Effector CD8-positive, alpha-beta T cell (primary cell): Measurements from ENCODE around the gene SMIM8.
"Not testable (repeated sequence)": the region's sequence is repeated elsewhere in the genome, so short reads cannot be mapped to it uniquely, and the experiment has no call there.

Experiments
- DNase-seq: peaks from one replicate; lab custom pipeline; 2025; lab: John Stamatoyannopoulos, UW
- total RNA-seq, 4 experiments: gene quantifications; one replicate each; lab custom pipeline; 2026; lab: John Stamatoyannopoulos, UW

The SMIM8 gene
- 4.9 to 14.3 (median 10.9) reads per million in 4 experiments for total RNA-seq

GRCh38 chr6:87322304-87323212 is at the start of gene SMIM8:
TSS of gene SMIM8 (plus strand) at chr6:87322588. CDS start at chr6:87337032, 14,444 bp downstream.
- DNase-seq = peak; percentile 74

GRCh38 chr6:87274660-87275274 is 47.6 kb upstream of the SMIM8 start:
- DNase-seq = no peak

GRCh38 chr6:87276624-87277023 is 45.8 kb upstream of the SMIM8 start:
- no peak for DNase-seq

- no peak for DNase-seq
Measured at GRCh38 chr6:87277123-87277522, 45.3 kb upstream of the SMIM8 start.

- no peak for DNase-seq
Measured at GRCh38 chr6:87279196-87279595, 43.2 kb upstream of the SMIM8 start.

- DNase-seq = no peak
Measured at GRCh38 chr6:87281426-87281825, 41.0 kb upstream of the SMIM8 start.

- DNase-seq = no peak
Measured at GRCh38 chr6:87282743-87283142, 39.6 kb upstream of the SMIM8 start.

GRCh38 chr6:87283461-87283860 is 38.9 kb upstream of the SMIM8 start:
- DNase-seq = no peak

GRCh38 chr6:87287251-87287650 is 35.1 kb upstream of the SMIM8 start:
- no peak for DNase-seq

- DNase-seq = no peak
Measured at GRCh38 chr6:87289571-87289970, 32.8 kb upstream of the SMIM8 start.

- DNase-seq = no peak
Measured at GRCh38 chr6:87291883-87292282, 30.5 kb upstream of the SMIM8 start.

GRCh38 chr6:87293526-87293925 is 28.9 kb upstream of the SMIM8 start:
- no peak for DNase-seq

GRCh38 chr6:87297119-87297518 is 25.3 kb upstream of the SMIM8 start:
- no peak for DNase-seq

- not testable (repeated sequence) for DNase-seq
Measured at GRCh38 chr6:87301277-87301676, 21.1 kb upstream of the SMIM8 start.

GRCh38 chr6:87308970-87309369 is 13.4 kb upstream of the SMIM8 start:
- DNase-seq = no peak

GRCh38 chr6:87312860-87313259 is 9.5 kb upstream of the SMIM8 start:
- no peak for DNase-seq

GRCh38 chr6:87315071-87315470 is 7.3 kb upstream of the SMIM8 start:
- DNase-seq = no peak

- no peak for DNase-seq
Measured at GRCh38 chr6:87319271-87319987, 3.0 kb upstream of the SMIM8 start.

- not testable (repeated sequence) for DNase-seq
Measured at GRCh38 chr6:87323880-87324279, 1.5 kb downstream of the SMIM8 start.

- no peak for DNase-seq
Measured at GRCh38 chr6:87330961-87331360, 8.6 kb downstream of the SMIM8 start.

- DNase-seq = no peak
Measured at GRCh38 chr6:87333033-87333432, 10.6 kb downstream of the SMIM8 start.

GRCh38 chr6:87333591-87334181 is 11.3 kb downstream of the SMIM8 start:
- no peak for DNase-seq
